HG03457 (cell line): ENCODE results near the gene CISD3.

ENCODE experiments used
- ATAC-seq: cut with Tn5 transposase; IDR thresholded peaks from one replicate; pipeline ENCODE4 v1.9.1; 2021; ENCODE audit warnings: moderate number of reproducible peaks; ENCODE audit not compliant: unreplicated experiment

The CISD3 gene, protein sequence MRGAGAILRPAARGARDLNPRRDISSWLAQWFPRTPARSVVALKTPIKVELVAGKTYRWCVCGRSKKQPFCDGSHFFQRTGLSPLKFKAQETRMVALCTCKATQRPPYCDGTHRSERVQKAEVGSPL

GRCh38 chr17:38729886-38730525 lies at the start of gene CISD3:
CISD3 (plus strand) TSS chr17:38730341; CDS start chr17:38730359, 18 bp downstream.
- peak; percentile 53 for ATAC-seq

- ATAC-seq: no peak
These were observed 49.0 kb upstream of the CISD3 start for GRCh38 chr17:38681096-38681495.

- ATAC-seq: no peak
These were observed 44.6 kb upstream of the CISD3 start for GRCh38 chr17:38685491-38685890.

GRCh38 chr17:38687286-38687685 lies 42.9 kb upstream of the CISD3 start:
- no peak for ATAC-seq

GRCh38 chr17:38690386-38690785 lies 39.8 kb upstream of the CISD3 start:
- ATAC-seq: no peak

DNA sequence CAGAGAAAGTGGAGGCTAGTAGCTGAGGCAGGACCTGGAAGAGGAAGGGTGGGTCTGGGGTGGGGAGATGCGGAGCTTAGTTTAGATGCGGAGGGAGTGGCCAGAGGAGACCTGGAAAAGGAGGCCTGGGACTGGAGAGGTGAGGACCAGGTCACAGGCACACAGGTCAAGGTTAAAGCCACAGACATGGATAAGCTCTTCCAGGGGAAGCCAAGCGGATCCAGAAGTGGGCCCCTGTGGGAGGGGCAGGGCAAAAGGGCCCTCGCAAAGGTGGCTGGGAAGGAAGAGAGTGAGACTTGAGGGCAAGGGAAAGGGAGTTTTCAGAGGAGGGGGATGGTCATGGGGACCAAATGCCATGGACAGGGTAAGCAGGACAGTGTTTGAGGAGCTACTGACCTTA lies 39.0 kb upstream of the CISD3 start:
- no peak for ATAC-seq

DNA sequence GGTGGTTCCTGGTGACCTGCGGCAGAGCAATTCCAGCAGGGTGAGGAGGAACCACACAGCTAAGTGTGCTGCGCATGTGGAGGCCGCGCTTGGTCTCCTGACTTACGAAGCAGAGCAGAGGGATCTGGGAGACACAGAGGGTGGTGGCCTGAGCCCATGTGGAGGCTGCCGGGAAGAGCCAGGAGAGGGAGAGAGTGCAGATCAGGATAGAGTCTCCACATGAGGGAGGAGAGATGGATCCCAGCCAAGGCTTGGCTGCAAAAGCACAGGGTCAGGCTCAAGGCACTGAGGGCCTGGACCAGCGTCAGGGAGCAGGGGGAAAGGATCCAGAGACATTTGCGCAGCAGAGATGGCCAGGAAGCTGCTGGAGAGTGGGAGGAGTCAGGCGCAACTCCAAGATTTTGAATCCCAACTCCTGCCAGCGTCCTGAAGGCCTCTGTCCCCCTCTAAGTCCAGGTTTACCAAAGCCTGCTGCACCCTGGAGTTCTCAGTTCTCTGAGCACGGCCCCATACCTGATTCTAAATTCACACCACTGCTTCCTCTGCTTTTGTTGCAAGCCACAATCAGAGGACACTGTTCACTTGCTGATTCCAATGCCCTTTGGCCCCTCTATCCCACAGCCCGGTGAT lies 36.3 kb upstream of the CISD3 start:
- no peak for ATAC-seq

DNA sequence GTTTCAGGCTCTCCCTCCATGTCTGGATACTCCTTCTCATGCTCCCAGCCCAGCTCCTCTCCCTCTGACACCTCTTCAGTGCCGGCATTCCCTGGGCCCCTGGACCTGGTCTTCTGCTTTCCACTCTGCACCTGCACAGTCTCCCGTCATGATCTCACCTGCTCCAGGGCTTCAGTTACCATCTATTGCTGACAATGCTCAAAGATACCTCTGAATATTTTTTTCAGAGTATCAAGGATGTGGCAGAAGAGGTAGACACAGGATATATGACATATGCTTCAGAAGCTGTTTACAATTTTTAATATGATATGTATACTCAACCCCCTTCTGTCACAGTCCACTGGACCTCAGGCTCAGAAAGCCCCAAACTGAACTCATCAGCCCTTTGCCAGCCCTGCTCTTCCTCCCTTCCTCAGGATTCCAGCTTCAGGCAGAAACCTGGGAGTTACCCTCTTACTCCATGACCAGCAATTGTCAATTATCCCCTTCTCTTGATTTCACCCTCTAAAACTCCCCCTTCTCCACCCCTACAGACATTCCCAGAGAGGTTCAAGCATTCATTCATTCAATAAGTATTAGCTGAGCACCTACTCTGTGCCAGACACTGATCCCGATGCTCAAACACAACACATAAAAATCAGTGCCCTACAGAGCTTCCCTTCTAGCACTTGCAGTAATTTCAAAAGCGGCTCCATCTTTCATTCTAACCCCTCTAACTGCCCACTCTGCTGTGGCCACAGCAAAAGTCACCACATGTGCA lies 32.9 kb upstream of the CISD3 start:
- no peak for ATAC-seq

DNA sequence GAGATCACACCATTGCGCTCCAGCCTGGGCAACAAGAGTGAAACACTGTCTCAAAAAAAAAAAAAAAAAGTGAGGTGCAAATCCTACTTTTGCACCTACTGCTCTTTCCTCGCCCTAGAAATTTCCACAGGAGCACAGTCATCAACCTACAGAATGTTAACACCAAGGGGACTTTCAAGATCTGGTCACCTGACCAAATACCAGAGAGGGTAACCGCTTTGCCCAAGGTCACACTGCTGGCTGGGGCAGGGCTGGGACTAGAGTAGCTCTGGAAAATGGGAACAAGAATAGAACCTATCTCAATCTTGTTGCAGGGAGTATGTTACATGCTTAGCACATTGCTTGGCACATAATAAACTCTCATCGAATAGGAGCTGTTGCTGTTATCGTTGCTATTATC lies 31.4 kb upstream of the CISD3 start:
- no peak for ATAC-seq

DNA sequence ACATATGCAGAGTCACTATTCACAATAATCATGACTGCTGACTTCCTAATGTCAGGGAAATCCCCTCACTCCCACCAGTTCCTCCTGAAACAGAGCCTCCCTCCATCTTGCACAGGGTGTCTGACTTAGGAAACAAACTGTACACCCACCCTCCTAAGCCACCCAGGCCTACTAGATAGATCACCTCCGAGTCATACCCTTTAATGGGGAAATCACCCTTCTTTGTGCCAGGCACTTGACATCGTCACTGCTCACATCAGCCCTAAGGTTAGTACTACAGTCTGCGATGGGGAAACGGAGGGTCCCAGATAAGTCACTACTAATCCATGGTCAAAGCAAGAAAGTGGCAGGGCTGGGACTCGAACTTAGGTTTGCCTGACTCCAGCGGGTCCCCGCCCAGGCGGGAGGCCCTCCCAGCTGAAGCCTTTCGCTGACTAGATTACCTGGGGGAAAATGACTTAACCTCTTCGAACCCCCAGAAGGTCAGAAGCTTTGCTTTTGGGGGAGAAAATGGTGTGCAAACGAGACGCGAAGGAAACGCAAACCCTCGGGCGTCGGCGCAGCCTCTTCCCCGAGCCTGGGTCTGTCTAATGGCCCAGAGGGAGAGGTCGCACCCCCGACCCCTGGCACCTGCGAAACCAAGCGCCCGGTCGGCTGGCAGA lies 28.5 kb upstream of the CISD3 start:
- no peak for ATAC-seq

DNA sequence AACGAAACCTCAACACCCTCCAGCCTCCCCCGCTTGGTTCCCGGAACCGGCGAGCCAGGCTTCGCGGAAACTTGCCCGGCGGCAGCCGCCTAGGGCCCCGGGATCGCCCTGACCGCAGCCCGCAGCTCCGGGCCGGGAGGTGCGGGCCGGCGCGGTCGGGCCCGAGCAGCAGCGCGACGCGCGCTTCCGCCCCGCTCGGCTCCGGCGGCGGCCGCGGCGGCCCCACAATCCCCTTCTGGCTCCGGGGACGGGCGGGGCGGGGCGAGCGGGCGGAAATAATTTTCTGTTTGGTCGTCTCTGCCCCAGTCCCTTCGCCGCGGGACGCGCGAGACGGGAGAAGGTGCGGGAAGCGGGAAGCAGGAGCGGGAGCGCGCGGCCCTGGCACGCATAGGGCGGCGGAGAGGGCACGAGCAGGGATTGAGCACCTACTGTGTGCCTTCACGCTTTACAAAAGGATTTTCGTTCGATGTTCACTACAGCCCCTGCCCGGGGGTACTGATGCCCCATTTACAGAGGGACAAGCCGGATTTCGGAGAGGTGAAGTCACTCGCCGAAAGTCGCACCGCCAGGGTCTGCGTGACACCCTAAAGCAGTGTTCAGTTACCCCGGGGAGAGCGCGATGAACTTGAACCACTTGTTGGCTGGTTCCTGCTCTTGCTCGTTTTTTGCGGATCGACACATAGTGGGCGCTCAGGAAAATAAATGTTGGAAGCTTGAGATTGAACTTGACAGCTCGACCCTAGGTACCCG lies 27.8 kb upstream of the CISD3 start:
- no peak for ATAC-seq

- ATAC-seq: no peak
These were observed 27.0 kb upstream of the CISD3 start for GRCh38 chr17:38702916-38703741.

GRCh38 chr17:38703742-38704605 lies 26.2 kb upstream of the CISD3 start:
- no peak for ATAC-seq

DNA sequence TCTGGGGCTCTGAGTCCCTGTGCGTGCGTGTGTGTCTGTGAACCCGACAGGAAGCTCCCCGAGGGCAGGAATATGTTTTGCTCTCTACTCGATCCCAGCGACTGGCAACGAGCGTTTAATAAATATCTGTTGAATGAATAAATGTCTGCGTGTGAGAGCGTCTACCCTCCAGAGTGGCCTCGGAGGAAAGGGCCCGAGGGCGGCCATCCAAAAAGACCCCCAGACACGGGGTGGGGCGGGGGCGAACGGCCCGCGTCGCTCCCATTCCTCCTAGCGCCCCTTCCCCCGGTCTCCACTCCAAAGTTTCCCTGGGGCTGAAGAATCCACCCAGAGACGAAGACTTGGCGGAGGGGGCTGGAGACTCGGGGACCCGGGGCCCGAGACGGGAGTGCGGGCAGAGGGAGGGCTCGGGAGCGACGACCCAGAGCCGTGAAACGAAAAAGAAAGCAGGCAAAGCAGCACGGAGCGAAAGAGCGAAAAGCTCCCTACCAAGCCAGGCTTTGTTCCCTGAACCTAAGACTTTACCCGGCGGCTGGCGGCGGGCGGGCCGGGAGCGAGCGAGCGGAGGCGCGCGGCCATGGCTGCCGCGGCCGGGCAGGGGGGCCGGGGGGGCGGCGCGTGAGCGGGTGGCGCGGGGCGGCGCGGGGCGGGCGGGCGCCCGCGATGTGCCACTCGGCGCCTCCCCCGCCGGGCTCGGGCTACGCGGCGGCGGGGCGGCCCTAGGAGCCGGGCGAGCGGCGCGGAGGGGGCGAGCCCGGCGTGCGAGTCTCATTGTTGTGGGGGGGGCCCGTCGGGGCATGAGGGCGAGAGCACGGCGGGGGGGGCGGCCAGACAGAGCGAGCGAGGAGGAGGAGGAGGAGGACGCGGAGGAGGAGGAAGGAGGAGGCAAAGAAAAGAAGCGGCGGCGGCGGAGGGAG lies 25.3 kb upstream of the CISD3 start, which contains the start of gene MLLT6:
Gene MLLT6 (plus strand): TSS at position 668 of the 917 bp plus-strand sequence. CDS start 360 bp downstream, outside the sequence.
- ATAC-seq: no peak

DNA sequence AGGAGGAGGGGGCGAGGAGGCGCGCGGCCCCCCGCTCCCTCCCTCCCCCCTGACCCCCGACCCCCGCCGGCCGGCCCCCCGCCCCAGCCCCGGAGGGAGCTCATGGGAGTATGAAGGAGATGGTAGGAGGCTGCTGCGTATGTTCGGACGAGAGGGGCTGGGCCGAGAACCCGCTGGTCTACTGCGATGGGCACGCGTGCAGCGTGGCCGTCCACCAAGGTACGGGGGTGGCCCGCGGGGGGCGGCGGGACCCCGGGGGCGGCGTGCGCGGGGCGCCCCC lies 24.7 kb upstream of the CISD3 start:
- no peak for ATAC-seq

- no peak for ATAC-seq
These were observed 24.2 kb upstream of the CISD3 start for GRCh38 chr17:38705803-38706504.

GRCh38 chr17:38706505-38707216 lies 23.5 kb upstream of the CISD3 start:
- ATAC-seq: no peak
